ENCODE results near the gene IFI35. TPM values are rescaled to one million over a fixed set of nuclear protein-coding genes. Genes with fewer than 3 reads are reported as not detected.
A peak's percentile ranks its signal among the peaks of the same experiment; 100 is the strongest.

Gene IFI35
- total and polyA plus RNA-seq, 11 donors = 8.4 to 66.7 (median 11.9) TPM

DNA sequence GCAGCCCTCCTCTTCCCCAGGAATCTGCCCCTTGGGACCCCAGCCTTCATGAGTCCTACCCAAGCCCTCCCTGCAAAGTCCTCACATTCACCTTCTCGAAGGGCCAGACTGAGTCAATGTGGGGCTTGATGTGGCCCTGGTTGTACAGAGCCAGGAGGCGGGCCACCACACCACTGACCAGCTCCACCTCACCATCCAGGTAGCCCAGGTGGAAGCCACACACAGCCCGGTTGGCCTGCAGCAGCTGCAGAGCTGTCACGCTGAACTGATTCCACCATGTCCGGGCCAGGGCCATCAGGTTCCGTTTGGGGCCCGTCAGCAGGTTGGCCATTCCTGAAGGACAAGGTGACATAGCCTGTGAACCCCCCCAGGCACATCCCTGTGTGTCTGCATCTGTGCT, 9.6 kb downstream of the IFI35 start:
- Histone ChIP-seq H3K27ac (peak overlapping the region in 11 of 12 donors; percentile 30 to 82 (median 71)), H3K36me3 (peaks cover 0 to 68% (median 44%) of the 10 kb centered on the region in 9 donors), H3K4me1 (peaks cover 6 to 89% (median 75%) of the 10 kb centered on the region in 12 donors), H3K27me3 (no peaks in the 10 kb centered on the region), H3K4me3 (peak overlapping the region in 1 of 12 donors; percentile 6), H3K9me3 (no peaks in the 10 kb centered on the region)
- intact Hi-C loops (cut with DNase I) = loop anchor here in 2 of 10 donors (5.0 to 10.0 kb wide), 2 partner anchors 139 to 151 kb away; no protein-coding TSS in a partner anchor
- ATAC-seq (no peak), DNase-seq (no peak)
- WGBS, 4 donors = 85 to 93% (median 89%) methylated on average over 6 to 7 of the region's 7 CpGs
- TF ChIP-seq POLR2A (IDR thresholded peaks at IDR 0.05) = no peak
- TF ChIP-seq, protein P1, sequence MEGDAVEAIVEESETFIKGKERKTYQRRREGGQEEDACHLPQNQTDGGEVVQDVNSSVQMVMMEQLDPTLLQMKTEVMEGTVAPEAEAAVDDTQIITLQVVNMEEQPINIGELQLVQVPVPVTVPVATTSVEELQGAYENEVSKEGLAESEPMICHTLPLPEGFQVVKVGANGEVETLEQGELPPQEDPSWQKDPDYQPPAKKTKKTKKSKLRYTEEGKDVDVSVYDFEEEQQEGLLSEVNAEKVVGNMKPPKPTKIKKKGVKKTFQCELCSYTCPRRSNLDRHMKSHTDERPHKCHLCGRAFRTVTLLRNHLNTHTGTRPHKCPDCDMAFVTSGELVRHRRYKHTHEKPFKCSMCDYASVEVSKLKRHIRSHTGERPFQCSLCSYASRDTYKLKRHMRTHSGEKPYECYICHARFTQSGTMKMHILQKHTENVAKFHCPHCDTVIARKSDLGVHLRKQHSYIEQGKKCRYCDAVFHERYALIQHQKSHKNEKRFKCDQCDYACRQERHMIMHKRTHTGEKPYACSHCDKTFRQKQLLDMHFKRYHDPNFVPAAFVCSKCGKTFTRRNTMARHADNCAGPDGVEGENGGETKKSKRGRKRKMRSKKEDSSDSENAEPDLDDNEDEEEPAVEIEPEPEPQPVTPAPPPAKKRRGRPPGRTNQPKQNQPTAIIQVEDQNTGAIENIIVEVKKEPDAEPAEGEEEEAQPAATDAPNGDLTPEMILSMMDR (IDR thresholded peaks at IDR 0.05) = no peak

DNA sequence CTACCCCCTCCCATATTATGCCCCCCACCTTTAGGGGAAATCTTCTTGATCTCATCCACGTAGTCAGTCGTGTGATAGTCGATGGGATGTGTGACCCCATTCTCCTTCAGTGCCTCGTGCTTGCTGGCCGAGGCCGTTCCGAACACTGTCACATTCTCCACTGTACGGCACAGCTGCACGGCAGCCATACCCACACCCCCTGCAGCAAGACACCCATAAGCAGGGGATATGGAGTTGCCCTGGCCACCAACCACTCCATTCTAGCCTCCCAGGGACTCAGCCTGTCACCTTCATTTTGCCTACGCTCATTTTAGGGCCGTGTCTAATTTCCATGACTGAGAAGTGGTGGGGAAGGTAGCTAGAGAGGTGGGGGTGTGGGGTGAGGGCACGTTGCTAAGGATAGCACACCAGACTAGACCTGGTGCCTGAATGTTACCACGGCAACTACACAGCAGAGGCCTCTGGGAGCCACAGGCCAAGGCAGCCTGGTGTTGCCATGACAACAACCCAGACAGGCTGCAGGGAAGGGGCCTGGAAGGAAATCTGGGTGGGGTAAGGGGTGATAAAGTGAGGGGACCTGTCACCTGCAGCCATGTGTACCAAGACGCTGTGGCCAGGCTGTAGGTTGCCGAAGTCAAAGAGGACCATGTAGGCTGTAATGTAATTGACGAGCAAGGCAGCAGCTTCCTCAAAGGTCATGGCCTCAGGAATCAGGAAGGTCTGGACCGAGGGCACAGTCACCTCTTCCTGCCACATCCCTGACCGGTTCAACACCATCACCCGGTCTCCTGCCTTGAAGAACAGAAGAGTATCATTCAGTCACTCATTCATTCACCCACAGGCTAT, 11.6 kb downstream of the IFI35 start:
- Histone ChIP-seq H3K27me3 (no peaks in the 10 kb centered on the region), H3K9me3 (no peaks in the 10 kb centered on the region), H3K27ac (peak overlapping the region in 7 of 12 donors; percentile 3 to 95 (median 91)), H3K36me3 (peaks cover 0 to 53% (median 32%) of the 10 kb centered on the region in 9 donors), H3K4me3 (no peak overlapping the region), H3K4me1 (peaks cover 6 to 76% (median 63%) of the 10 kb centered on the region in 12 donors)
- ATAC-seq (no peak), DNase-seq (no peak)
- WGBS, 4 donors = 53 to 69% (median 59%) methylated on average over 19 of the region's 19 CpGs
- intact Hi-C loops (cut with DNase I) = loop anchor here in 2 of 10 donors (5.0 to 10.0 kb wide), 2 partner anchors 137 to 149 kb away; no protein-coding TSS in a partner anchor
- no peak for TF ChIP-seq POLR2A (IDR thresholded peaks at IDR 0.05)
- TF ChIP-seq, protein P1 (IDR thresholded peaks at IDR 0.05) = no peak

DNA sequence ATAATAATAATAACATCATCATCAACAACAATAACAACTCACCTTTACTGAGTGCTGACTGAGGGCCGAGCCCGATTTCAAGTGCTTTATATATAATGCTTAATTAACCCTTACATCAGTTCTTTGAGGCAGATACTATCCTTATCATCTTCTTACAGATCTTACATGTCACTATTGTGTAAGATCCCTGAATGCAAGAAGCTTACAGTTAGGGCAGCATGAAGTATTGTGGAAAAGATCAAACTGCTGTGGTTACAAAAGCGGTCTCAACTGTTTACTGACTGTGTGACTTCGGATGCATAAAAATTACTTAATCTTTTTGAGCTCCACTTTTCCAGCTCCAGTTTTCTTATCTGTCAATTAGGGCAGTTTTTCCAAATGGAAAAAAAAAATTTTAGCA, 12.3 kb downstream of the IFI35 start:
- Histone ChIP-seq H3K36me3 (peaks cover 0 to 47% (median 30%) of the 10 kb centered on the region in 9 donors), H3K27ac (peak overlapping the region in 11 of 12 donors; percentile 13 to 95 (median 90))
- ATAC-seq = no peak

More for the DNA sequence above, 12.3 kb downstream of the IFI35 start:
- Histone ChIP-seq H3K9me3 (no peaks in the 10 kb centered on the region), H3K4me3 (peak overlapping the region in 2 of 12 donors; percentile 83 to 94), H3K4me1 (peaks cover 6 to 69% (median 58%) of the 10 kb centered on the region in 12 donors), H3K27me3 (no peaks in the 10 kb centered on the region)
- DNase-seq = no peak
- TF ChIP-seq, protein P1 (IDR thresholded peaks at IDR 0.05) = no peak
- no peak for TF ChIP-seq POLR2A (IDR thresholded peaks at IDR 0.05)
- 38 to 47% (median 42%) methylated on average over 4 of the region's 4 CpGs for WGBS, 4 donors
- intact Hi-C loops (cut with DNase I) = loop anchor here in 2 of 10 donors (5.0 to 10.0 kb wide), 2 partner anchors 136 to 148 kb away; no protein-coding TSS in a partner anchor
